ENCODE data around the gene CYP26A1.

Gene CYP26A1

GRCh38 chr10:93115661-93116383 is 42.1 kb downstream of the CYP26A1 start:
- DNase-seq, result peak in 23 of 56 donors; percentile 1 to 62 (median 9)

GRCh38 chr10:93121311-93121710 is 47.6 kb downstream of the CYP26A1 start:
- DNase-seq, result no peak

DNA sequence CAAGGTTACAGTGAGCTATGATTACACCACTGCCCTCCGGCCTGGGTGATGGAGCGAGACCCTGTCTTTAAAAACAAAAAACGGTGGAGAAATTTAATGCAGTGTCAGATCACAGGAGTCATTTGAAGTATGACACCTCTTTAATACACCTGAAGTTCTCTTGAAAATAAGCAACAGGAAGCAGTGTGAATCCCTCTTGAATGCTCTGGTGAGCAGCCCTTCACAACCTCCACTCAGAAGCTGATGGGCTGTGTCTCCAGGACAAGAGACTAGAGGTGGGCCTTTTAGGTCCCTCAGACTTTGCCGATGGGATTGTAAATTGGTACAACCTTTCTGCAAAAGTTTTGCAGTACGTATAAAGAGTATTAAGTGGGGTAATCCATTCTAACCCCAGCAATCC is 50.1 kb downstream of the CYP26A1 start:
- DNase-seq, result no peak

GRCh38 chr10:93124580-93125318 is 51.1 kb downstream of the CYP26A1 start:
- no peak for DNase-seq

- DNase-seq, result no peak
Observed at GRCh38 chr10:93125966-93126365, 52.3 kb downstream of the CYP26A1 start.

DNA sequence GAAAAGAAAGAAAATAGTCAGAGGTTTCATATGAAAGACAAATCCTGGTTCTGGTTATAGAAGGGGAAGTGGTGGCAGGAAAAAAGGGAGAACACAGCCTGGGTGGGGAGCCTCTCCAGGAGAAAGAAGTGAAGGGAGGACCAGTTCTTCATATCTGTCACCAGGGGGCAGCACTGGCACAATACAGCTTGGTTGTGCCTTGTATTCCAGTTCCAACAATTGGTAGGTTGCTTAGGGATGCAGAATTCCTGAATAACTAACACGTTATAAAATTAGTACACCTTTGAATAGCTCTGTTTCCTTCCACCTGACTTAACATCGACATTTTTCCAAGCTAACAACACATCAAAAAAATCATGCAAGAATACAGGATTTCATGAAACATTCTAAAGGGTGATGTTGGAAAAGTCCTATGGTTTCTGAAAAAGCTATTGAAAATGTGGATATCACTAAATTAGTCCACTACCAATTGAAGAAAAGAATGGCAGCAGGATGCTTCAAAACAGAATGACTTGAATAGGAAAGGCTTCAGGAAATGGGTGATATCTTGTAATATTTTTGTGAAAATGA is 52.9 kb downstream of the CYP26A1 start:
- DNase-seq, result no peak

All from nucleus accumbens (tissue), 56 donors.